GM19351 (cell line): ENCODE measurements around the gene WFDC1.

Experiments used
- ATAC-seq: cut with Tn5 transposase; IDR thresholded peaks from one replicate; pipeline ENCODE4 v1.9.1; 2021; ENCODE audit warnings: mild to moderate bottlenecking, moderate library complexity; ENCODE audit not compliant: unreplicated experiment

Gene WFDC1

DNA sequence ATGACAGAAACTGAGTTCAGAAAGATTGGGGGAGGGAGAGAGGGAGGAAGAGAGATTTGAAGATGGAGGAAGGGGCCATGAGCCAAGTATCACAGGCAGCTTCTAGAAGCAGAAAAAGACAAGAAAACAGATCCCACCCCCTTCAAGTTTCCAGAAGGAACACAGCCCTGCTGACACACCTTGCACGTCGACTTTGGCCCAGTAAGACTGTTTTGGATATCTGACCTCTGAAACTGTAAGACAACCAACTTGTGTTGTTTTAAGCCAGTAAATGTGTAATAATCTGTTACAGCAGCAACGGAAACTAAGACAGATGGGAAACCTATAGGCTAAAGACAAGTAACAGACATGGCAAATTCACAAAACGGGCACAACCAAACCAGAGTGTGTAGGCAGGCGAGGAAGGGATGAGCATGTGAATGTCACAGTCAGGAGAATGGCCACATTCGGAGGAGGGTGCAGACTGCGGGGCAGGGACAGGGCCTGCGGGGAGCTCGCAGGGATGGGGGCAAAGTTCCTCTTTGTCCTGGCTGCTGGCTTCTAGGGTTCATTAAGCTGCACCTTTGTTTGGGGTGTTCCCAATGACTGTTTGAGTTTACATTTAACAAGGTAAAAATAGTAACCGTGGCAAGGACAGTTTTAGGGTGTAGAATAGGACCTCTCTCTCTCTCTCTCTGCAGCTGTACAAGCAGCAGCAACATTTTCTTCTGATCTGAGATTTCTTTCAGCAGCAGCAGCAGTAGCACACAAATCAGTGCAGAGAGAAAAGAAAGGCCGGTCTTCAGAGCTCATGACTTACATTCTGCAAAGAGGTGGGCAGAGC is 55.4 kb downstream of the WFDC1 start:
- no peak for ATAC-seq

DNA sequence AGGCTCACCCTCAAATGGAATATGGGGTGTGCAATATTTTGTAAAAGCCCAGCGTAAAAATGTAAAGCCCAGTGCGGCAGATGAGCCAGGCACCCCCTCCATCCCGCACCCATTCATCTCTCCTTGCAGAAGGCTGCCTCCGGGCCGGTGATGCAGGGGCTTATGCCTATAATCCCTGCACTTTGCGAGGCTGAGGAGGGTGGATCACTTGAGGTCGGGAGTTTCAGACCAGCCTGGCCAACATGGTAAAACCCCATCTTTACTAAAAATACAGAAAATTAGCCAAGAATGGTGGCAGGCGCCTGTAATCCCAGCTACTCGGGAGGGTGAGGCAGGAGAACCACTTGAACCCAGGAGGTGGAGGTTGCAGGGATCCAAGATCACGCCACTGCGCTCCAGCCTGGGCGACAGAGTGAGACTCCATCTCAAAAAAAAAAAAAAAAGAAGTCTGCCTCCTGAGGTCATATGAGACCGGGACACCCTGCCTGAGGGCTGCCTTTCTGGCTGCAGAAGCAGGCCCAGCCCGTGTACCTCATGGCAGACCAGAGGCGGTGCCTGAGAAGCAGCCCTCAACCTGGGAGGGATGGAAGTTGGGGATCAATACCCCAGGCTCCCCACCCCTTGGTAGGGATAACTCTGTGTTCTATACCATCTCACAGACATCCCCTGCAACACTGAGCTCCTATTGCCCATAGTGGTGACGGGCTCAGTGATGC is 56.2 kb downstream of the WFDC1 start:
- no peak for ATAC-seq

GRCh38 chr16:84351630-84352029 is 57.0 kb downstream of the WFDC1 start:
- no peak for ATAC-seq

DNA sequence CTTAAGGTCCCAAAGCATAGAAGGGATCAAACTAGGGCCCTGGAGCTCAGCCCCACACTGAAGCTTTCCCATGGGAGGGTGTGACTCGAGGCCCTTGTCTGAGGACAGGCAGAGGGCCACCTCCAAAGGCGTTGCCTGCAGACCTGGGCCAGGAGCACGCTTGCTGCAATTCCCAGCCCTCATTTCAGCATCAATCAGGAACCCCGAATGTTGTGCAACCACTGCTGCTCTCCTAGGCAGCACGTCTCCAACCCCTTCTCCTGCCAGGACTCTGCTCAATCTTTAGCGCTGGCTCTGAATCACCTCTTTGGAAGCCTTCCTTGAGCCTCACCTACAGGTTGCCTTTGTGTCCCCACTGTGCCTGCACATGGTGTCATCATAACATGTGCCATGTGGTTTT is 59.6 kb downstream of the WFDC1 start:
- no peak for ATAC-seq

DNA sequence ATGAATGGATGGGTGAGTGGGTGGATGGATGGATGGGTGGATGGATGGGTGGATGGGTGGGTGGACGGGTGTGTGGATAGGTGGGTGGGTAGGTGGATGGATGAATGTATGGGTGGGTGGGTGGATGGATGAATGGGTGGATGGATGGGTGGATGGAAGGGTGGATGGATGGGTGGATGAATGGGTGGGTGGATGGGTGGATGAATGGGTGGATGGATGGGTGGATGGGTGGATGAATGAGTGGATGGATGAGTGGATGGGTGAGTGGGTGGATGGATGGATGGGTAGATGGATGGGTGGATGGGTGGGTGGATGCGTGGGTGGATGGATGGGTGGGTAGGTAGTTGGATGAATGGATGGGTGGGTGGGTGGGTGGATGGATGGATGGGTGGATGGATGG is 60.5 kb downstream of the WFDC1 start:
- ATAC-seq, result no peak

DNA sequence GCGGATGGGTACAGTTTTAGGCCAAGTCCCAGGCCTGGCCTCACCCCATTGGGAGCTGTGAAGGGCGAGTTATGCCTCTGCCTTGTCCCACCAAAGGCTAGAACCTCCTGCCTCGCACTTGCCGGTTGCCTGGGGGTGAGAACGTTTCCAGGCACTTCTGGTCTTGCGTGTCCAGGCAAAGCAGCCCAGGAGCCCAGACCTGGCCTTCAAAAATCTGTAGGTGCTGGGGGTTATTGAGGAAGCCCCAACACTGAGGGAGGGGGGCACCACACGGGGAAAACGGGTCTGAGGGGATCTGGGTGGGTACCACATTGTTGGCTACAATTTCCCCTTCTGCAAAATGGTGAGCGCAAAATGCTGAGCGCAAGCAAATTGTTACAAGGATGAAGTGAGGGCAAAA is 61.5 kb downstream of the WFDC1 start:
- no peak for ATAC-seq

DNA sequence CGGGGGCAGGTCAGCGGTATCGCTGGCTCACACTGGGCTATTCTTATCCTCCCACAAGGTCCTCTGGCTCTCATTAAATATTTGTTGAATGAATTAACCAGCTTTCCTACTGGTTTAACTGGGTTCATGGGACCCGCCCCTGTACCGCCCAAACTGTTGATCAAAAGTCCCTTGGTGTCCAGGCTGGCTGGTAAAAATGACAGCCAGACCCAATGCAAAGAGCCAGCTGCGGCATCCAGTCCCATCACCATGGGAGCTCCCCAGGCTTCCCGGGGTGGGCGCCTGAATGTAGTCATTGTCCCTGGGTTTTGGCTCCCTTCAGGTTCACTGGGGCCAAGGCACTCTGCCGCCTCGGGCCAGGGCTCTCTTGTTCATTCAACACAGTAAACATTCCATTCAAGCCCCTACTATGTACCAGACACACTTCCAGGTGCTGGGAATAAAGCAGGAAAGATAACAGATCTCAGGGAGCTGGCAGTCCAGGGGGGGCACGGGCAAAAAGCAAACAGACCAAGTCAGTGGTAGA is 62.0 kb downstream of the WFDC1 start:
- no peak for ATAC-seq

- ATAC-seq, result no peak
Measured at GRCh38 chr16:84357191-84357651, 62.5 kb downstream of the WFDC1 start.

- no peak for ATAC-seq
Measured at GRCh38 chr16:84358601-84359295, 64.1 kb downstream of the WFDC1 start.

- ATAC-seq, result no peak
Measured at GRCh38 chr16:84359326-84359725, 64.6 kb downstream of the WFDC1 start.

DNA sequence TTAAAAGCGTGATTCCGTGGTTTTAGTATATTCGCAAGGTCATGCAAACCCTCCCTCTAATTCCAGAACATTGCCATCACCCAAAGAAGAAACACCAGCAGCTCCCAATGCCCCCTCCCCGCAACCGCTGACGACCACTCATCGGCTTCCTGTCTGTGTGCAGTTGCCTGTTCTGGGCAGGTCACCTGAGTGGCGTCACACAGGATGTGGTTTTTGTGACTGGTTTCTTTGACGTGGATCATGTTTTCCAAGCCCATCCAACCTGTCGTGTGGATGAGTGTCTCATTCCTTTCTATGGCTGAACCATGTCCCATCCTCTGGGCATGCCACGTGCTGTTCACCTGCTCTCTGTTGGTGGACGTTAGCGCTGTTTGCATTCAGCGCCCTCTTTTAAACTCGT is 65.5 kb downstream of the WFDC1 start:
- ATAC-seq, result no peak

GRCh38 chr16:84360748-84361147 is 66.1 kb downstream of the WFDC1 start:
- no peak for ATAC-seq

DNA sequence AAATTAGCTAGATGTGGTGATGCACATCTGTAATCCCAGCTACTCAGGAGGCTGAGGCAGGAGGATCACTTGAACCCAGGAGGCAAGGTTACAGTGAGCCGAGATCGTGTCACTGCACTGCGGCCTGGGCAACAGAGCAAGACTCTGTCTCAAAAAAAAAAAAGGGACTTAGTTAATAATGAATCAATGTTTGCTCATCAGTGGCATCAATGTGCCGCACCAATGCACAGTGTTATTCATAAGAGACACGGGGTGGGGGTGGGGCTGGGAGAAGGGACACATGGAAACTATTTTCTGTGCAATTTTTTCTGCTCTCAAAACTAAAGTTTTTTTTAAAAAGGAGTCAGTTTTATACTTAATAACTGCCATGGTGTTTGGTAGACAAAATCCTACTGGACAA is 66.9 kb downstream of the WFDC1 start:
- no peak for ATAC-seq

- ATAC-seq, result no peak
Measured at GRCh38 chr16:84362471-84362941, 67.8 kb downstream of the WFDC1 start.

DNA sequence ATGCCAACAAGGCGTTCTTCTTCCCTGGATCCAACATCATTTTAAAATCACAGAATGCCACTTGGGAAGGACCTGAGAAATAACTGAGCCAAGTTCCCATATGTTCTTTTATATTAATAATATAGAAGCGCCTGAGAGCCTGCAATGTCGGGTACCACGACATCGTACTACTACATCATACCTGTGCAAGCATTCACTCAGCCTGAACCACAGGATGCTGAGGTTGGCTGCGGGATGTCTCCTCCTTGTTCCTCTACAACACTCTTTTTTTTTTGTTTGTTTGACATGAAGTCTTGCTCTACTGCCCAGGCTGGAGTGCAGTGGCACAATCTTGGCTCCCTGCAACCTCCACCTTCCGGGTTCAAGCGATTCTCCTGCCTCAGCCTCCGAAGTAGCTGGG is 71.5 kb downstream of the WFDC1 start:
- no peak for ATAC-seq

DNA sequence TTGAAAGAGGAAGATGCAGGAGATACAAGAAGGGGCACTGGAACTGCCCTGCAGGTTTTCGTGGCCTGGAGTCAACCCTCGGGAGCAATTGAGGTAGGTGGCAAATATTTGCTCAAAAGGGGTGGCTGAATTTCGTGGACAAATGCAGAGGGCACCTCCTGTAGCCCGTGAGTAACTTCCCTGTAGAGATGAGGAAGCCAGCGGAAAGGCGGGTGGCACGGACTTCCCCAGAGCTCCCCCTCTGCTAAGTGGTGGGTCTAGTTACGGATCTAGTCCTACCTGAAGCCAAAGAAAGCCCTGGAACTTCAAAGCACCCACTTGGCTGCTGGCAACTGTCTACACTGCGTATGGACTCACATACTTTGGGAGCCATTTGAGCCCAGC is 72.6 kb downstream of the WFDC1 start:
- no peak for ATAC-seq

DNA sequence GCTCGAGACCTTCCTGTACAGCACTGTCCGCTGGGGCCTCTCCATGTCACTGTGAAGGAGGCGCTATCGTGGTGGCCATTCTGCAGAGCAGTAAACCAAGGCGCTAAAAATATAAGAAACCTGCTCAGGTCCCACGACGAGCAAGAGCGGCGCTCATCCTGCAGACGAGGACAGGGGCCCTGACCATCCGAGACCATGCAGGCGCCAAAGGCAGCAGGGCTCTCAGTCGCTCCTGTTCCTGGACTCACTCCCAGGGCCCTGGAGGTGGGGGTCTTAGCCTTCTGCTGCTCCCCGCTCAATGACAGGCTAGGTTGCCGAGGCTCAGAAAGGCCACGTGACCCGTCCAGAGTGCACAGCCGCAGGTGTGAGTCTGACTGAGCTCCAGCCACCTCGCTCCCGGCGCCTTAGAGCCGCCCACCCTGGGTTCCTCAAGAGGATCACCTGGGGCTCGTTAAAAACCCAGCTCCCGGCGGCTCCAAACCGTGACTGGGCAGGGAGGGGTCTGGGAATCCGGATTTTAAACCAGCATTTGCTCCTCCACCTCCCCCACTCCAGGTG is 73.2 kb downstream of the WFDC1 start:
- no peak for ATAC-seq

DNA sequence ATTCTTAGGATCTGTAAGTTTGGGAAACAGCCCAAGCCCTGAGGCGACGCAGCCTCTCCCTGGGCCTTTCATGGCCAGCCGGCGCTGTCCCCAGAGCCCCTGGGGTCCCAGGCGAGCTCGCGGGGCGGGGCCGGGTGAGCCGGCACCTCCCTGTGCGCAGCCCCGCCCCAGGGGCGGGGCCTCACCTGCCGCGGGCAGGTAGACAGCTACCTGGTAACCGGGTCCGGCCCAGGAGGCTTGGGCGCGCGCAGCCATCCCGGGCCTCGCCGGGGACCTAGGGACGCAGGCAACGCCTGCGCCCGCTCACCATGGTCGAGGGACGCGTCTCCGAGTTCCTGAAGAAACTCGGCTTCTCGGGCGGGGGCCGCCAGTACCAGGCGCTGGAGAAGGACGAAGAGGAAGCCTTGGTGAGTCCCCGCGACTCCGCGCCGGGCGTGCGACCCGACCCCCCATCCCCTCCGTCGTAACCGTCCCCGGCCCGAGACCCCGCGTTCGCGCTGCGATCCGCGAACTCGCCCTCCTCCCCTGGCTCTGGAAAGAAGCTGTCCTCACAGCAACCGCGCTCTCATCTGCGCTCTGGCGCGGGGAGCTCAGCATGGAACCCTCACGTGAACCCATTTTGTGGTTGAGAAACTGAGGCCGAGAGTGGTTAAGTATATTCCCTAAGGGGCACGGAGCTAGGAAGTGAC is 73.8 kb downstream of the WFDC1 start, which contains the start of gene ATP2C2:
TSS of gene ATP2C2 (plus strand) at position 231 of the 689 bp plus-strand sequence. CDS start at position 309, 78 bp downstream.
- ATAC-seq, result no peak

DNA sequence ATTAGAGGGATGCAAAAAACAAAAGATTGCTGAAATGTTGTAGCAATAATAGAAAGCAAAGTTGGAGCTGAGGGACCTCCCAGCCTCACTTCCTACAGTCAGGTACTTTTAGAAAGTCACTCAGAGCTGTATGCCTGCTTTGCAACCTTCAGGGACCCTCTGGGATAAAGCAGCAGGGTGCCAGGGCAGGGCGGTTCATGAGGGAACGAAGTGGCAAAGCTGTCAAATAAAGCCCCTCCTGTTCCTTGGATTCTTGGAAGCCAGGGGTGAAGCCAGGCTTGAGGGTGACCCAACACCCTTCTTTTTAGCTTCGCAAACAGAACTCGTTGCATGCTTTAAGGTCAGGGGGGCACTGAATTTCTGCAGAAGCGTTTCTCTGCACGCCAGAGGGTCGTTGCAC is 74.4 kb downstream of the WFDC1 start:
- ATAC-seq, result no peak

GRCh38 chr16:84369938-84370627 is 75.4 kb downstream of the WFDC1 start:
- no peak for ATAC-seq
